Measurements from ENCODE around the gene PARD6B. TPM values are rescaled to one million over a fixed set of nuclear protein-coding genes. Genes with fewer than 3 reads are reported as not detected.

The PARD6B gene
- total and polyA plus RNA-seq, 2 donors from 2014 or later, result 9.2 to 72.0 TPM

GRCh38 chr20:50689864-50690649, 41.3 kb upstream of the PARD6B start:
- peak overlapping the region; percentile 70 to 76 for H3K27ac ChIP-seq (ENCODE audit: low read depth in 2 of 2, low read length in 2 of 2)
- no peak for FAIRE-seq

GRCh38 chr20:50690650-50691572, 40.5 kb upstream of the PARD6B start, which contains the start of gene RIPOR3:
RIPOR3 (minus strand) TSS chr20:50691542; CDS start chr20:50691128, 414 bp downstream.
- FAIRE-seq, result no peak
- no peak for TF ChIP-seq CTCF (IDR thresholded peaks at IDR 0.05; ENCODE audit: borderline replicate concordance, extremely low read depth, insufficient read depth)
- peak within 1 kb of the TSS; percentile 34 to 70 for H3K27ac ChIP-seq (ENCODE audit: low read depth in 2 of 2, low read length in 2 of 2)
- intact Hi-C loops (cut with DNase I), result no loop called here
- H3K27me3 ChIP-seq (ENCODE audit: control insufficient read depth, insufficient read depth, low read length), result no peaks in the 10 kb centered on the region
- H3K9me3 ChIP-seq (ENCODE audit: control insufficient read depth in 2 of 3, insufficient read depth in 1 of 3, low read length in 3 of 3), result no peaks in the 10 kb centered on the region
- DNase-seq, result peak in 2 of 5 donors; percentile 49 to 84
- H3K4me3 ChIP-seq (ENCODE audit: low read length in 3 of 3), result peak within 1 kb of the TSS; percentile 41 to 56 (median 52)
- peaks cover 0 to 14% (median 0%) of the 10 kb centered on the region in 3 donors for H3K4me1 ChIP-seq (ENCODE audit: control insufficient read depth in 2 of 3, insufficient read depth in 2 of 3, low read depth in 1 of 3, low read length in 3 of 3)
- H3K36me3 ChIP-seq (ENCODE audit: control insufficient read depth in 2 of 3, insufficient read depth in 3 of 3, low read length in 3 of 3), result no peaks in the 10 kb centered on the region
- H3K9ac ChIP-seq (ENCODE audit: low read length in 3 of 3), result peak within 1 kb of the TSS in 1 of 3 donors; percentile 56

More at GRCh38 chr20:50689864-50690649, 41.3 kb upstream of the PARD6B start:
- intact Hi-C loops (cut with DNase I), result no loop called here
- Histone ChIP-seq H3K36me3 (ENCODE audit: control insufficient read depth in 2 of 3, insufficient read depth in 3 of 3, low read length in 3 of 3) (no peaks in the 10 kb centered on the region), H3K27me3 (ENCODE audit: control insufficient read depth, insufficient read depth, low read length) (no peaks in the 10 kb centered on the region), H3K9me3 (ENCODE audit: control insufficient read depth in 2 of 3, insufficient read depth in 1 of 3, low read length in 3 of 3) (no peaks in the 10 kb centered on the region), H3K4me1 (ENCODE audit: control insufficient read depth in 2 of 3, insufficient read depth in 2 of 3, low read depth in 1 of 3, low read length in 3 of 3) (peaks cover 0 to 13% (median 0%) of the 10 kb centered on the region in 3 donors), H3K4me3 (ENCODE audit: low read length in 3 of 3) (peak overlapping the region; percentile 18 to 56 (median 52)), H3K9ac (ENCODE audit: low read length in 3 of 3) (peak overlapping the region in 1 of 3 donors; percentile 56)
- no peak for DNase-seq
- no peak for TF ChIP-seq CTCF (IDR thresholded peaks at IDR 0.05; ENCODE audit: borderline replicate concordance, extremely low read depth, insufficient read depth)

GRCh38 chr20:50691573-50692551, 39.5 kb upstream of the PARD6B start:
- intact Hi-C loops (cut with DNase I), result no loop called here
- FAIRE-seq (no peak), DNase-seq (peak in 2 of 5 donors; percentile 33 to 61)
- H3K9me3 ChIP-seq (ENCODE audit: control insufficient read depth in 2 of 3, insufficient read depth in 1 of 3, low read length in 3 of 3), result no peaks in the 10 kb centered on the region
- no peaks in the 10 kb centered on the region for H3K36me3 ChIP-seq (ENCODE audit: control insufficient read depth in 2 of 3, insufficient read depth in 3 of 3, low read length in 3 of 3)
- peak overlapping the region; percentile 7 to 56 (median 31) for H3K4me3 ChIP-seq (ENCODE audit: low read length in 3 of 3)
- peak overlapping the region in 1 of 3 donors; percentile 46 for H3K9ac ChIP-seq (ENCODE audit: low read length in 3 of 3)
- H3K27ac ChIP-seq (ENCODE audit: low read depth in 2 of 2, low read length in 2 of 2), result peak overlapping the region in 1 of 2 donors; percentile 69
- H3K4me1 ChIP-seq (ENCODE audit: control insufficient read depth in 2 of 3, insufficient read depth in 2 of 3, low read depth in 1 of 3, low read length in 3 of 3), result peaks cover 0 to 14% (median 0%) of the 10 kb centered on the region in 3 donors
- H3K27me3 ChIP-seq (ENCODE audit: control insufficient read depth, insufficient read depth, low read length), result no peaks in the 10 kb centered on the region
- no peak for TF ChIP-seq CTCF (IDR thresholded peaks at IDR 0.05; ENCODE audit: borderline replicate concordance, extremely low read depth, insufficient read depth)

All from kidney (tissue), 14 donors.